Right ventricle myocardium inferior (tissue), 1 donor: ENCODE results near the gene WDR90. TPM values are rescaled to one million over a fixed set of nuclear protein-coding genes. Genes with fewer than 3 reads are reported as not detected.

ENCODE experiments used
- ATAC-seq: fragments of 200-7000 bp; cut with Tn5 transposase; one replicate; pipeline ENCODE4 v1.9.1; 2020; ENCODE audit warnings: mild to moderate bottlenecking, moderate library complexity
- DNase-seq: peaks from one replicate; pipeline ENCODE4 v3.0.0; 2021; ENCODE audit errors: missing footprints
- intact Hi-C: fragments of 100-400 bp; cut with DNase I; formaldehyde crosslinking; loops from one replicate; pipeline ENCODE4 v1.11.0; 2022
- total RNA-seq: library from RNA; stranded (reverse); fragmentation: NEBNext Ultra II Directional; extraction: Animal tissue kit (Norgen Biotek cat#: 25700); gene quantifications from one replicate; pipeline ENCODE4 v1.2.1, GENCODE V29; 2021
- donor health status: DM: no; HTN: yes; CAD: no; lungs with severe emphysema.

WDR90 gene
- total RNA-seq, 1 donor from 2014 or later = 7.7 TPM

GRCh38 chr16:625117-625976, 23.8 kb upstream of the WDR90 start:
- DNase-seq = peak; percentile 59
- no peak for ATAC-seq
- intact Hi-C loops = no loop called here

DNA sequence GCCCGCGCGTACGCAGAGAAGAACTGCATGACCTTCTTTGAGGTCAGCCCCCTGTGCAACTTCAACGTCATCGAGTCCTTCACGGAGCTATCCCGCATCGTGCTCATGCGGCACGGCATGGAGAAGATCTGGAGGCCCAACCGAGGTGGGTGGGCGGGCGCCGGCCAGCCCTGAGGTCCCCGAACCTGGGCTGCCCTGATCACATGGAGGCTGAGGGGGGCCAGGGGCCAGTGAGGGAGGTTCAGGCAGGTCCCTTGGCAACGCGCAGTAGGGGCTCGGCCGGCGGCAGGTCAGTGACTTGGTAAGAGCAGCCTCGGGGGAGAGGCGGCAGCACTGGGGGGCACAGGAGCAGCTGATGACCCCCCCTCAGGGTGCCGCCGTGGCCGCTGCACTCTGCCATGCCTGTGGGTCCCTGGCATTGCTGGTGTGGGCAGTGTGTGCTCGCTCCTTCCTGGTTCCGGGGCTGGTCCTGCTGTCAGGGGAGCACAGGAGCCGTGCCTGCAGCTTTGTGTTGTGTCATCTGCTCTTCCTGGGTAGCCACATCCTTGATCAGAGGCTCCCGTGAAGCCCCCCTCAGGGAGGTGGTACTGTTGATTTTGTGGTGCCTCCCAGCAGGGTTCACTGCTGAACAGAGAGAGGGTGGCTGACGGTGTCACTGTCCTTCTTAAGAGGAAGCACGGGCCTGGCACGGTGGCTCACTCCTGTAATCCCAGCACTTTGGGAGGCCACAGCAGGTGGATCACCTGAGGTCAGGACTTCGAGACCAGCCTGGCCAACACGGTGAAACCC, 23.0 kb upstream of the WDR90 start:
- peak; percentile 68 for DNase-seq

GRCh38 chr16:626787-627453, 22.2 kb upstream of the WDR90 start:
- ATAC-seq (no peak), DNase-seq (peak; percentile 65)
- intact Hi-C loops = no loop called here

More for the DNA sequence above, 23.0 kb upstream of the WDR90 start:
- no peak for ATAC-seq
- intact Hi-C loops = no loop called here

GRCh38 chr16:627454-628239, 21.5 kb upstream of the WDR90 start:
- intact Hi-C loops = no loop called here
- peak; percentile 66 for DNase-seq
- ATAC-seq = no peak

DNA sequence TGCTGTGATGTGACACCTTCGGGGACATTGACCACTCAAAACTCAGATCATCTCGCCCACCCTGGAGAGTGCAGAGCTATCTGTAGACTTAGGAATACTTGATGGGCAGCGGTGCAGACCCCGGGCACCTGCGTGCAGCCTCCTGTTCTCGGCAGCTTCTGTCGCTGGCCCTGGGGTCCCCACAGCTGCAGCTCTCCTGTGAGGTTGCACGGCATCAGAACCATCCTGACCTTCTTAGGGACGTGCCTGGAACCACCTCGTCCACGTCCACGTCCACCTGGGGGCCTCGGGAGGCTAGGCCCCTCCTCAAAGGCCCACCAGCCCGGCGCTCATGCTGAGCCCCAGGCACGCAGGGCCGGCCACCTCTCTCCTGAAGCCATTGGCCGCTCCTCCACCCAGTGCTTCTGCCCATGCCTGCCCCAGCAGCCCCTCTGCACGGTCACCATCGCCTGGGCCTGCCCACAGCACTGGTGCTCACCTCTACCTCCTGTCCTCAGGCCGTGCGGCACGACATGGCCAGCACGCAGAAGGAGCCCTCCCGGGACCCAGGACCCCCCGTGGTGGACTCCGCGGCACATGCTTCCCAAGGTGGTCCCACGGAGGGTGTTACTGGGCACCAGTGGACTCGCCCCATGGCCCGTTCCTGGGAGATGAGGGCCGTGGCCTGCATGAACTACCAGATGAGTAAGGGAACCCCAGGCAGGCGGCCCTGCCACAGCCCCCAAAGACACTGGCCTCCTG, 20.7 kb upstream of the WDR90 start:
- DNase-seq (peak; percentile 62), ATAC-seq (no peak)
- intact Hi-C loops = no loop called here

- DNase-seq = peak; percentile 43
- intact Hi-C loops = no loop called here
- ATAC-seq = peak; percentile 14
Measured at GRCh38 chr16:629185-629832, 19.9 kb upstream of the WDR90 start.

GRCh38 chr16:629833-630248, 19.3 kb upstream of the WDR90 start:
- ATAC-seq (peak; percentile 2), DNase-seq (no peak)
- intact Hi-C loops = no loop called here

- ATAC-seq = no peak
- intact Hi-C loops = no loop called here
- peak; percentile 64 for DNase-seq
Measured at GRCh38 chr16:630249-630814, 18.8 kb upstream of the WDR90 start.

DNA sequence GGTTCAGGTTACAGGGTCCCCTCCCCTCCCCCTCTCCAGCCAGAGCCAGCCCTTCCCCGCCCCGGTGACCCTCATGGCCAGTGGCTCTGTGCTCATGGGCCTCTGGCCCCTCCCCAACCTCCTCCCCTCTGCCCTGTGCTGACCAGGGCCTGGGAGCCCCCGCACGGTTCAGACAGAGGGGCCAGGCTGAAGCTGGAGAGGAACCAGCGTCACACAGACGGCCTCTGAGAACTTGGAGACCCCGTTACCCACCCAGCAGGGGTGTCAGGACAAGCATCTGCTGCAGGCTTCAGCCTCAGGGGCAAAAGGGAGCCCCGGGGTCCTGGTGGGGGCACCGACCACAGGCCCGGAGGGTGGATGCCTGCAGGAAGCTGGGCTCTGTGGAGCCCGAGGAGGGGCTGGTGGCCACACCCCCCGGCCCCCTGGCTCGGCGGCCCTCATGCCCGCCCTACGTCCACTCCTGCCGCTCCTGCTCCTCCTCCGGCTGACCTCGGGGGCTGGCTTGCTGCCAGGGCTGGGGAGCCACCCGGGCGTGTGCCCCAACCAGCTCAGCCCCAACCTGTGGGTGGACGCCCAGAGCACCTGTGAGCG, 18.3 kb upstream of the WDR90 start, which contains the start of gene WFIKKN1:
WFIKKN1 (plus strand) TSS at position 171 of the 591 bp plus-strand sequence; CDS start at position 440, 269 bp downstream.
- intact Hi-C loops = no loop called here
- no peak for DNase-seq

DNA sequence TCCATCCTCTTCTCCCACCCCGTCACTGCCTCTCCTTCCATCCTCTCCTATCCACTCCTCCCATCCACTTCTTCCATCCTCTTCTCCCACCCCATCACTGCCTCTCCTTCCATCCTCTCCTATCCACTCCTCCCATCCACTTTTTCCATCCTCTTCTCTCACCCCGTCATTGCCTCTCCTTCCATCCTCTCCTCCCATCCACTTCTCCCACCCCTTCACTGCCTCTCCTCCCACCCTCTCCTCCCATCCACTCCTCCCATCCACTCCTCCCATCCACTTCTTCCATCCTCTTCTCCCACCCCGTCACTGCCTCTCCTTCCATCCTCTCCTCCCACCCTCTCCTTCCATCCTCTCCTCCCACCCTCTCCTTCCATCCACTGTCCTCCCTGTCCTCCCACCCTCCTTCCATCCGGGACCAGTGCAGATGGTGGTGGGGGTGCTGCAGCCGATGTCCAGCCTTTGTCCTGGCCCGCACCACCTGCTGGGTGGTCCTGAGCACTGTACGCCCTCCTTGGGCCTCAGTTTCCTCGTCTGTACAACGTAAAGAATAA, 17.3 kb upstream of the WDR90 start:
- no peak for DNase-seq
- no peak for ATAC-seq
- intact Hi-C loops = no loop called here

More for the DNA sequence above, 18.3 kb upstream of the WDR90 start, which contains the start of gene WFIKKN1:
- ATAC-seq = no peak

- ATAC-seq (no peak), DNase-seq (no peak)
- intact Hi-C loops = no loop called here
Measured at GRCh38 chr16:632486-633335, 16.5 kb upstream of the WDR90 start.

- ATAC-seq (no peak), DNase-seq (no peak)
- intact Hi-C loops = no loop called here
Measured at GRCh38 chr16:633336-634050, 15.7 kb upstream of the WDR90 start.

GRCh38 chr16:634051-634670, 15.0 kb upstream of the WDR90 start:
- DNase-seq = no peak
- ATAC-seq = no peak
- intact Hi-C loops = no loop called here

DNA sequence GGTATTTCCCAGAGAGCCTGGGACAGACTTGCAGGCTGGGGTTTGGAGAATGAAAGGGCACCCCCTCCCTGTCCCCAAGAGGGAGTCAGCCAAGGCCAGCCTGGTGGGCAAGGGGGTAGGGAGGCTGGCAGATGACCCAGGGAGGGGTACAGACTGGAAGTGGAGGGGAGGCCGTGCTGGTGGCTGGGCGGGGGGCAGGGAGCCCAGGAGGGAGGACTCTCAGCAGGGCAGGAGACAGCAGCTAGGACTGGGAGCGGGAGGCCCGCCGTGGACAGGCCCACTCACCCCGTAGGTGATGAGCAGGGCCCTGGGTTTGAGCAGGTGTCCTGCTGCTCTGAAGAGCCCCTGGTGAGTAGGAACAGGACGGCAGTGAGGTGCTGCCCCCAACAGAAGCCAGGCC, 14.2 kb upstream of the WDR90 start:
- no peak for DNase-seq
- ATAC-seq = no peak
- intact Hi-C loops = no loop called here
